ENCODE measurements around the gene CACNA2D4.
"Not testable (repeated sequence)": the region's sequence is repeated elsewhere in the genome, so short reads cannot be mapped to it uniquely, and the experiment has no call there.

CACNA2D4 gene

GRCh38 chr12:1820191-1820895, 98.1 kb downstream of the CACNA2D4 start, which contains the start of gene LRTM2:
LRTM2 (plus strand) TSS chr12:1820565; CDS start chr12:1828149, 7,584 bp downstream.
- no peak for DNase-seq (ENCODE audit: extremely low read depth in 1 of 2, low read depth in 1 of 2)

GRCh38 chr12:1819571-1819970, 98.9 kb downstream of the CACNA2D4 start:
- no peak for DNase-seq (ENCODE audit: extremely low read depth in 1 of 2, low read depth in 1 of 2)

- DNase-seq (ENCODE audit: extremely low read depth in 1 of 2, low read depth in 1 of 2): no peak
These were observed 99.4 kb downstream of the CACNA2D4 start for GRCh38 chr12:1819050-1819449.

GRCh38 chr12:1817928-1818327, 100.5 kb downstream of the CACNA2D4 start:
- not testable (repeated sequence) for DNase-seq (ENCODE audit: extremely low read depth in 1 of 2, low read depth in 1 of 2)

- DNase-seq (ENCODE audit: extremely low read depth in 1 of 2, low read depth in 1 of 2): no peak
These were observed 101.6 kb downstream of the CACNA2D4 start for GRCh38 chr12:1816730-1817348.

- DNase-seq (ENCODE audit: extremely low read depth in 1 of 2, low read depth in 1 of 2): no peak
These were observed 102.4 kb downstream of the CACNA2D4 start for GRCh38 chr12:1815814-1816729.

- DNase-seq (ENCODE audit: extremely low read depth in 1 of 2, low read depth in 1 of 2): no peak
These were observed 103.3 kb downstream of the CACNA2D4 start for GRCh38 chr12:1815108-1815507.

- DNase-seq (ENCODE audit: extremely low read depth in 1 of 2, low read depth in 1 of 2): no peak
These were observed 104.2 kb downstream of the CACNA2D4 start for GRCh38 chr12:1814266-1814665.

- DNase-seq (ENCODE audit: extremely low read depth in 1 of 2, low read depth in 1 of 2): no peak
These were observed 105.7 kb downstream of the CACNA2D4 start for GRCh38 chr12:1812650-1813302.

- no peak for DNase-seq (ENCODE audit: extremely low read depth in 1 of 2, low read depth in 1 of 2)
These were observed 106.5 kb downstream of the CACNA2D4 start for GRCh38 chr12:1811948-1812291.

GRCh38 chr12:1811281-1811947, 107.0 kb downstream of the CACNA2D4 start:
- peak in 1 of 2 donors; percentile 45 for DNase-seq (ENCODE audit: extremely low read depth in 1 of 2, low read depth in 1 of 2)

- no peak for DNase-seq (ENCODE audit: extremely low read depth in 1 of 2, low read depth in 1 of 2)
These were observed 107.5 kb downstream of the CACNA2D4 start for GRCh38 chr12:1810931-1811280.

- DNase-seq (ENCODE audit: extremely low read depth in 1 of 2, low read depth in 1 of 2): no peak
These were observed 108.1 kb downstream of the CACNA2D4 start for GRCh38 chr12:1810201-1810930.

GRCh38 chr12:1809591-1810190, 108.8 kb downstream of the CACNA2D4 start:
- no peak for DNase-seq (ENCODE audit: extremely low read depth in 1 of 2, low read depth in 1 of 2)

- DNase-seq (ENCODE audit: extremely low read depth in 1 of 2, low read depth in 1 of 2): no peak
These were observed 109.5 kb downstream of the CACNA2D4 start for GRCh38 chr12:1808798-1809480.

- DNase-seq (ENCODE audit: extremely low read depth in 1 of 2, low read depth in 1 of 2): no peak
These were observed 110.2 kb downstream of the CACNA2D4 start for GRCh38 chr12:1808036-1808797.

GRCh38 chr12:1807087-1807860, 111.2 kb downstream of the CACNA2D4 start:
- no peak for DNase-seq (ENCODE audit: extremely low read depth in 1 of 2, low read depth in 1 of 2)

All from stimulated activated CD8-positive, alpha-beta memory T cell treated with anti-CD3 and anti-CD28 coated beads, Interleukin-7, amount 100 ng/mL, for 48 hours (primary cell).